CD4-positive, alpha-beta T cell treated with Interleukin-6 for 4 hours (primary cell): ENCODE results near the gene AGAP6.
"Not testable (repeated sequence)": the region's sequence is repeated elsewhere in the genome, so short reads cannot be mapped to it uniquely, and the experiment has no call there.

Source experiments
- DNase-seq: peaks from one replicate; pipeline ENCODE4 v3.0.0-alpha.2; 2020; ENCODE audit warnings: mixed read lengths

The AGAP6 gene

GRCh38 chr10:50025627-50026026 lies 37.4 kb downstream of the AGAP6 start:
- DNase-seq = no peak

- DNase-seq = no peak
Measured at GRCh38 chr10:50027195-50027594, 39.0 kb downstream of the AGAP6 start.

GRCh38 chr10:50033481-50033880 lies 45.3 kb downstream of the AGAP6 start:
- DNase-seq = no peak

GRCh38 chr10:50035337-50035736 lies 47.1 kb downstream of the AGAP6 start:
- DNase-seq = not testable (repeated sequence)

- no peak for DNase-seq
Measured at GRCh38 chr10:50044941-50045664, 56.9 kb downstream of the AGAP6 start.

- not testable (repeated sequence) for DNase-seq
Measured at GRCh38 chr10:50046457-50046856, 58.3 kb downstream of the AGAP6 start.

- not testable (repeated sequence) for DNase-seq
Measured at GRCh38 chr10:50047594-50047993, 59.4 kb downstream of the AGAP6 start.

GRCh38 chr10:50051995-50052660 lies 63.9 kb downstream of the AGAP6 start:
- DNase-seq = not testable (repeated sequence)

GRCh38 chr10:50052778-50053376 lies 64.7 kb downstream of the AGAP6 start:
- DNase-seq = not testable (repeated sequence)

GRCh38 chr10:50055494-50056292 lies 67.5 kb downstream of the AGAP6 start:
- not testable (repeated sequence) for DNase-seq

GRCh38 chr10:50056654-50057053 lies 68.4 kb downstream of the AGAP6 start:
- DNase-seq = not testable (repeated sequence)

GRCh38 chr10:50058727-50059126 lies 70.5 kb downstream of the AGAP6 start:
- not testable (repeated sequence) for DNase-seq

- not testable (repeated sequence) for DNase-seq
Measured at GRCh38 chr10:50059946-50060345, 71.7 kb downstream of the AGAP6 start.
